SK-N-DZ (cell line): Measurements from ENCODE around the gene EBF3.

Experiments
- DNase-seq: peaks from one replicate; pipeline ENCODE4 v3.0.0-alpha.2; 2015; ENCODE audit warnings: low spot score

EBF3 gene

DNA sequence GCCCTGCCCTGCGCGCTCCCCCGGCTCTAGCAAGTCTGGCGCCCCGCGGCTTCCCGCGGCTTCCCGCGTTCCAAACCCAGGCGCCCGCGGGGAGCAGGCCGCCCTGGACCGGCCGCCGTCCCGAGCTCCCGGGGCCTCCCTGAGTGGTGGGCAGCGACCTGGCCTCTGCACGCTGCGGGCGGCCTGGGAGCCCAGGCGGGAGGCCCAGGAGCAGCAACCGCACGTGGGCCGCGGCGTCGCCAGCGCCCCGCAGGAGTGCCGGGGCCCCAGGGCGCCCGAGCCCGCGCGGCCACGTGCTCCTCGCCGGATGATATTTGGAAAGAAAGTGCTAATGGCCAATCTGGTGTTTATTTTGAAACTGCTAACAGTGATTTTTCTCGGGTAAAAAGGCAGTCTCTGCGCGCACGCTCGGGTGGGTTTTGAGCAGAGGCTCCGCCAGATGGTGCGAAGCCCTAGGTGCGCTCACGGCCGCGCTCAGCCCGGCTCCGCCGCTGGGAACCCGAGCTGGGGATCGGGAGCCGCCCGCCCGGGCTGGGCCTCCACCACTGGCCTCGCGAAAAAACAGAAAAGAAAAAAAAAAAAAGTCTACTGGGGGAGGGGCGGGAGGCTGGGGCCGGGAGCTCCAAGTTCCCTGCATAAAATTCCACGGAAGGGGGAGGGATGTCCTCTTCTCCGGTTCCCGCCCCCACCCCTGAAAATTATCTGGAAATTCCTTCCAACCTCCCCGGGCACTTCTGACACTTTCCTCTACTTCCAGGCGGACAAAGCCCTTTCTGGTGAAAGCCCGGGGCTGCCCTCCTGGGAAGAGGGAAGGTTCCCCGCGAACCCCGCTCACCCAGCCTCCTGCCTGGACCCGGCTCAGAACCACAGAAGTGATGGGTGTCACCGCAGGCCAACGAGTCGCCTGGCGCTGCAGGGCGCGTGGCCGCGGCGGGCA is 4.3 kb downstream of the EBF3 start:
- DNase-seq: no peak

DNA sequence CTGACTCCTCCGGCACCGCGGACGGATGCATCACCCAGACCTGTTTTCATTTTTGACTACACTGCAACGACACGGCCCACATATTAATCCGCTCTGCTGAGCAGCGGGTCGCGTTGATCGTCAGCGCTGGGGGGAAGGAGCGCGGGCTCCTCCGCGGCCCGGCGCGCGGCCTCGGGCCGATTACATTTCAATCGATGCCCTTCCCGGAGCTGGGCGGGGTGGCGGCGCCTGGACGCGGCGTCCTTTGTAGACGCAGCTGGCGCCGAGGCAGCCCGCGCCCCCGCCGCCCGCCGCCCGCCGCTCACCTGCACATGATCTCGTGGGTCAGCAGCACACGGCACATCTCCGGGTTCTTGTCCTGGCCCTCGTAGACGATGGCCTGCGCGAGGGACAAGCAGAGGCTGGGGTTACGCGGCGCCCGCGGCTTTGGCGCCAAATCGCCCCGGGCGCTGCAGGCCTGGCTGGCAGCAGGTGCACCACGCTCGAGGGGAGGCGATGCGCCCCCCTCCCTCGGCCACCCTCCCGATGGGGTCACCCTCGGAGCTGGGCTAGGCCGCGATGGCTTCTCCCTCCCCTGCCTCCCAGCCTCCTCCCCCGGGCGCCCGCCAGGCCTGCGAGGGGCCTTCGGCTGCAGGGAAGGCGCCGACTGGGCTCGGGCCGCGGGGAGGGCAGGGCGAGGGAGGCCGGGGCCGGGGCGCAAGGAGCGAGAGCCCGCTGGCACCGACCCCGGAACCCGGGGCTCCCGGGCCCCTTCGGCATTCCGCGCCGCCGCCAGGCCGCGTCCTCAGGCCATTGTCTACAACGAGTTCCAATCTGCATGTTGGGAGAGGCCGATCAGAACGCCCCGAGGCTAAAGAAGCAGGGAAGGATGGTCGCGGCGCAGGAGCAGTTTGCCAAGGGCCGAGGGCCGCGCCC is 5.2 kb downstream of the EBF3 start:
- DNase-seq: no peak

DNA sequence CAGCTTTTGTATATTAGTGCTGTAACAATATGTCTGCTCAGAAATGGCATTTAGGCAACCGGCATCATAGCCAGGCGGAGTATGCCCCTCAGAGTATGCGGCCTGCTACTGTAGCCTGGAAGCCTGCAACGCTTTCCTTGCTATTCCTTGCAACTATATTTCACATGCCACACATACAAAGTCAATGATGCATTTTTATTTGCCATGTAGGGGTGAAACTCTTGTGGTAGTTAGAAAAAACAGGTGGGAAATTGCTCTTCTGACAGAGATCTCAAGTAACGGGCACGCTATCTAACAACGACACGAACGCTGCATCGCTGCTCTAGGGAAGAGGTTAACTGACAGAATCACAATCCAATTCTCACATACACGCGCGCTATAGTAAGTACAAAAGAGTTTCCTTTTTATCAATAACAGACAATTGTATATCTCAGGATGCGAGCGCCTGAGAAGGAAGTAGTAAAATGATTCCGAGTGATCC is 5.9 kb downstream of the EBF3 start:
- no peak for DNase-seq

DNA sequence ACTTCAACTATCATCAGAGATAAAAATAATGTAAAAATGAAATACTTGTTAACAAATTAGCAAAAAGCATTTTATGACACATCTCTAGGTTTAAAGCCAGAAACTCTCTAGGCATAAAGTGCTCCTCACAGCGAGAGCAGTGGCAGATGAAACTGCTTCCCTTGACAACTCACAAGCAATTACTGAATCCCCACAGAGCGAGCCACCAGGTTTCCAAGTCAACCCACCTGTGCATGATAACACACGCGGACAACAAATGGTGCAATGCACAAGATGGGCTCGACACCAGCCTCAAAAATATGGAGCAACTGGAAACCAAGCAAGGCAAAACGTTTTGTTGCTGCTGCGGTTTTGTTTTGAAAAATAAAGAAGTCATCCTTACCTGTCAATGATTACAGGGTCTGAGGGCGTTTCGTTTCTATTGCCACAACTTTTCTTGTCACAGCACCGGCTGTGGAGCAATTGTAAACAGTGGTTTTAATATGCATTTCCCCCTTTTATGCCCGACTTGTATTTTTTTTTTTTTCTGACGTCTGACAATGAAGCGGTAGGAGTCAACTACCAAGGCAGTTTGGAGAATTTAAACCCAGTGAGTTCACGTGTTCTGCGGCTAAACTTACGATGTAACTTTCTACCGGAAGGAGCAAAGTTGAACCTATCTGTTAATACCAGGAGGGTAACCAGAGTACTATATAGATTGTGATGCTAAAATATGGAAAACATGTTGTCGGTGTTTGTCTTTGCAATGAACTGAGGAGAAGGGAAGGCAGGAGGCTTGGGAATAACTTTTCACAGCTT is 7.0 kb downstream of the EBF3 start:
- DNase-seq: no peak

DNA sequence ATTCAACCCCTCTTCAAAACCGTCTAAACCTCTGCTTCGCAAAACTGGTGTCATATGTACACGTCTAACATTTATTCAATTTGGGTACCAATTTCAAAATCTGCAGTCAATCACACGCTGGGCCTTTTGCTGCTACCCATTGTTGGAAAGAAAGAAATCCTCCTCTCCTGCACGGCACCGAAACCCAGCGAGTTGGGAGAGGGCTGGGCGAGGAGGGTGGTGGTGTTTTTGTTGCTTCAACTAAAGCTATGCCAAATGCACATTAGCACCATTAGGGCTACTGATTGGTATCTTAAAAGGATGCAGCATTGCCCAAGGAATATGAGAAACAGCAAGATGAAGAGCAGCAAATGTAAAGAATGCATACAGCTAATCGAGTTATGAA is 7.8 kb downstream of the EBF3 start:
- DNase-seq: no peak

DNA sequence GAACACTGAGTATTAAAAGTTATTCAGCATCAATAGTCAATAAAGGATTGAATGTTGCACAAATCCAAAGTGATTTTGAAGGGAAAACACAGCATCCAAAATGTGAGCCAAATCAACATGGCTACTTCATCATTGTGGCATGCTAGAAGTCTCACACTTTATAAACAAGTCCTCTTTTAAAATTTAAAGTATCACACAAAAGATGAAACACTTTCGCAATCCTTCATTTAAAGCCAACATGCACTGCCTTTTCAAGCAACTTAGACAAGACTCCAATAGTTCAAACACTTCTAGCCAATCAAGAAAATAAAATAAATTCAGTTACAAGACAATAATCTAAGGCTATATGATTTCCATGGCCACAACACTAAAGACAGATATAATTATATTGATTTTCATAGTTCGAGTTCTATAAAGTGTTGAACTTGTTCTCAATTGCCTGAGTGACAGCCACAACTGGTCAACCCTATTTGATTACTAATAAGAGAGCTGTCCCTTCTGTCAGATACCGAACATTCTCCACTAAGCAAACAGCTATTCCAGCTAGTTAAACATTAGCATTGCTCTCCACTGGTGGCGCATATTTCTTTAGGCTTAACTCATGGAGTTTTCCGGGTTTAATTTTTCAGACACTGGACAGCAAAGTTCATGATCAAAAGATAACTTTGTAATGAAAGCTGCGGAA is 8.3 kb downstream of the EBF3 start:
- no peak for DNase-seq

DNA sequence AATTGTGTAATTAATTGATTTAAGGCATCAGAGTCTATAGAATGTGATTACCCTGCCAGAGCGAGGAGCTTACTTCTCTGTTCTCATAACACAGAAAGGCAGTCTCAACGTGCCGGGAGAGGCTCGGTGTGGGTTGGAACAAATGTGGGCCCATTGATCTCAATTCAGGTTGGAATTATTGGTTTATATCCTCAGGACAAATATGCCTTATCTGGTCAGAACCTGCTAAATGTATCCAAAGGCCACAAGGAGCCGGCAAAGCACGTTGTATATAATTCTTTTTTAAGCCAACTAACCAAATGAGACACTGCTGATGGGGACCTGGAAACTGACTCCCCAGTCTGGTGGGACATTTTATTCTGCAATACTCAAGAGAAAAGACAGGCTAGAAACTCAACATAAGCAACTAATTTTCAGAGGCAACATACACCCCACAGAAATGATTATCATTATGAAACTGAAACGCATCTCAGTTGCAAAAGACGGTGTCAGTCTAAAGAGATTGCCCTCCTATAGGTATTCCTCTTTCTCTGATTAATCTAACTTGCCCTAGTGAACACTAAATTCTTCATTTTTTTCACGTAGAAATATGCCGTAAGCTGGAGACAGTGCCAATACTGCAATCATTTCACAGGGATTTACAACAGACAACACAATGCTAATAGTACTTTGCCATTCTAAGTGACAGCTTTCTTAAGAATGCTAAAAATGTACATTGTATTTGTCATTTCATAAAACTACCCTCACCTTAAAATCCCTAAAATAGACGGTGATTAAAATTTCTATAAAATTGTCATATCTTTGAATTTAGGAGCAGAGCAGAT is 9.4 kb downstream of the EBF3 start:
- DNase-seq: no peak

DNA sequence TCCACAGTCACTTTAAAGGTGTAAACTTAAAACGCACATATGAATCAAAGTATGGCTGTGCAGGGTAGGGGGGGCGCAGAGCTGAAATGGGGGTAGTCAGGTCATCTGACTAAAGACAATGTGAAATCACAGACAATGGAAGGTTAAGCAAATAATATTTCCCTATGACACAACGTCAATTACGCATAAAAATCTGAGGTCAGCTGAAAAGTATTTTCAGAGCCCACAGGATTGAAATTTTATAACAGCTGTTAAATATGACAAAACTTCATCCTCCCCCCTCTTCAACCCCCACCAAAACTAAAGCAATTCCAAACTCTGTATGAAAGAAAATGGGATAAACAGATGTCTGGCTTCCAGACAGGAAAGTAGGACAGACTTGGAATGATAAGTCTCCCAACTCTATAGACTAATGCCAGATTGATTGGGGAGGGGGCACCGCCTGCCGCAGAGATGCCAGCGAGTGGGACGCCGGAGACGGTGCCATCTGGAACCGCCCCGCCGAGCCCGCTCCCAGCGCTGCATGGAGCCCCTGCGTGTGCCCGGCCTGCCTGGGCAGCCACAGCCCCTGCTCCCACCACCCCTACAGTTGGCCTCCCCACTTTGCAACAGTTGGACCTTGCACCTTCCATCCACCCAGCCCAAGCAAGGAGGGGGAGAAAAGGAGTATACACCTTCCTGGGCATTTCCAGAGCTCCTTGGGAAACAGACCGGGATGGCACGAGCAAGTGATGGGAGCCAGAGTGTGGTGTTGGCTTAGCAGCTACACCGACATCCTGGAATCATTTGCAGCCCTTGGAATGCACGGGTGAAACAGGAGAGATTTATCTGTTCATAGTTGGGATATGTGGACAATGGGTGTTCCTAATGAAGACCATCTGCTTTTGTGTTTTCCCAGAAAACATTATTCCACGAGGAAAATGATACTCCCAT is 10.7 kb downstream of the EBF3 start:
- no peak for DNase-seq

DNA sequence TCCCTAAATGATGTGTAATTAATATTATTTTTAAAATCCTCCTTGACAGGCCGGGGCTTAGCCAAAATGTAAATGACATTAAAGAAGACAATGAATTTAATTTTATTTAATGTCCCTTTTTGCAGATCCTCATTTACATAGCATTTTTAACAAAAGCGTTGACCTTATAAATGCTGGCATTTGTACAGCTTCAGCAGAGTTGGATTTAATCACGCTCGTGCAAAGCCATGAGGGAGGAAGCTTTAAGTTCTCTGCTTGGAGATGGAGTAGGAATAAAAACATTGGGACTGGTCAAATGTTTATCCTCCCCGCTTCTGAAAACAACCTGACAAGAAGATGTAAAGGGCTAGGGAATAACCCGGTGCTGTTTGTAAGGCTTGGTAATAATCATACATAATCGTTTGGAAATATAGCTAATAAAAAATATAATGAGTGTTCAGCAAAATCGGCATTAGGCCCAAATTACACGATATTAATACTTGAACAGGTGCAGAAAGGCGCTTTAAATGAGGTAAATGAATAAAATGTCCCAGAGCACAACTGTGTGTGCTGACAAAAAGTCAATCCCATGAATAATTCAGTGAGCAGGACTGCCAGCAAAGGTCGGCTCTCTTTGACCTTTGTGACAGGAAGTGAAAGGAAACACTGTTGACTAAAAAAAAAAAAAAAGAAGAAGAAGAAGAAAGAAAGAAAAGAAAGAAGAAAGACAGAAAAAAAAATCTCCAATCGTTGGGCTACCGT is 11.5 kb downstream of the EBF3 start:
- no peak for DNase-seq

DNA sequence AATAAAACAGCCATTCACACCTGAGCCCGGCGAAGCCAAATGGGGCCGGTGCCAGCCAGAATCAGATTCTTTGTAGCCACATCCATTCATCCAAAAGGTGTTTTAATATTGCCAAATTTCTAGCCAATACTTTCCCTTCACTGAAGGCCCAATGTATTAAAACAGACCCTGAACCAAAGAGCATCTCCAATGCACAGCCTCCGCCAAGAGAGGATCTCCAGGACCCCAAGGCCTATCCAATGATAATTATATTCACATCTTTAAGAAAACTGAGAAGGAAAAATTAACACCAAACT is 12.2 kb downstream of the EBF3 start:
- DNase-seq: no peak

DNA sequence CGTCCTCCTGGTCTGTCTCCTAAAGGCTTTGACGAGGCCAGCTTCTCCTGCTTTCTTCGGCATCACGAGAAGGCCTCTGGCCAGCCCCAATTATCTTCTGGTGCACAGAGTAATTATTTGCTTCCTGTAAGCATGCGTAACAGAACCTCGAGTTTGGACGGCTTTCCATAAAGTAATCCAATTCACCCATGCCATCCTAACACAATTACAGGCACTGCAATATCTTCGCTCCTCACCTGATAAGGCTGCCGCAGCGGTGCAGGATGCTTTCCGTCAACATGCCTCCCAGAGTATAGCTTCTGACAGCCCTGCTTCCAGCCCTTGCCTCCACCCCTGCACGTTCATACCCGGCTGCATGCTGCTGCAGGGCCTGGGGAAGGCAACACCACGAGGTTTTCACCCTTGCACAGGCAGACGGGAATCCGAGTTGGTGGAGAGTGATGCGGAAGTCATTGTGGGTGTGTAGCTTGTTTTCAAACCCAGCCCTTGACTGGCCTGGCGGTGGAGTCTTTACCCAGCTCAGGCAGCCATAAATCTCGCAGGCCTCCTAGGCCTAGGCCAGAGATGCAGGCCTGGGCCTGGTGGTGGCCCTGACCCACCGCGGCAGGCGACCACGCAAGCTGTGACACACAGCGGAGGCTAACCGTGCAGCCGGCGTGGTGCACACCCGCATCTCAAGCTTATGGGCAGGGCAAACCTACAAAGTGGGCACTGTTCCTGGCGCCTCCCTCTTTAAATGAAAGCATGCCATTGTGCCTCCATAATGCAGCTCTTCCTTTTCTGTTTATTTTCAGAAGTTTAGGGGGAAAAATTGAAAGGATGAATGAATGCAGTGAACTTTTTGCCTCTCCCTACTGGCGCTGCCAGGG is 12.7 kb downstream of the EBF3 start:
- peak; percentile 99 for DNase-seq

DNA sequence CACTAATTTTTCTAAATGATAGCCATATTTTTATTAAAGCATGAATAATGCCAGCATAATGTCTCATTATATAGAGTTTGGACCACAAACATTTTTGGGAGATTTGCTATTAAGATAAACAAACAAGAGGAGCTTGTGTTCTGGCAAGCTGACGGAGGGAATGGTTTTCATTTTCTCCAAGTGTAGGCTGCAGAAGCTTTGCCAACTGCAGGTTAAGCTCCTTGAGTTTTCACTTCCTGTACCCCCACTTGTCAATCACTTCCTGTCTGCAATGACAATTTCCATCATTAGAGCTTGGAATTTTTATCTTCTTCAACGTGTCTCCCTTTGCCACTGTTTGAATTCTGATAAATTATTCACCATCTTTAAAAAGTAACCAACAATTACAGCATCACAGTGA is 13.4 kb downstream of the EBF3 start:
- no peak for DNase-seq

DNA sequence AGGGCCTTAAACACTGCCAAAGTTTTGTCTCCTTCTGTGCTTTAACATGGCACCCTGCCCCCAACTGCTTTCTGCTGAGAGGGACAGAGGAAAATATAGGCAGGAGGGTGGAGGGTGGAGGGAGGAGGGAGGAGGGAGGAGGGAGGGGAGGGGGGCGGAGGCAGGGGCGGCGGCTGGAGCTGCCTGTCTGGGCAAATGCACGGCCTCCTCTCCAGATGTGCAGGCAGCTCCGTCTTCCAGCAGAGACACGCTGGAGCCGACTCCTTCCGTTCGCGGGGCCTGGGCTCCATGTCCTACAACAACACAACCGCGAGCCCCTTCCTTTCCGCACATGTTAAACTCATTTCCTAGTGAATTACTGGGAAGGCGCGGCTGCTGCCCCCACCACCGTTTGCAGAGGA is 14.2 kb downstream of the EBF3 start:
- peak; percentile 84 for DNase-seq

DNA sequence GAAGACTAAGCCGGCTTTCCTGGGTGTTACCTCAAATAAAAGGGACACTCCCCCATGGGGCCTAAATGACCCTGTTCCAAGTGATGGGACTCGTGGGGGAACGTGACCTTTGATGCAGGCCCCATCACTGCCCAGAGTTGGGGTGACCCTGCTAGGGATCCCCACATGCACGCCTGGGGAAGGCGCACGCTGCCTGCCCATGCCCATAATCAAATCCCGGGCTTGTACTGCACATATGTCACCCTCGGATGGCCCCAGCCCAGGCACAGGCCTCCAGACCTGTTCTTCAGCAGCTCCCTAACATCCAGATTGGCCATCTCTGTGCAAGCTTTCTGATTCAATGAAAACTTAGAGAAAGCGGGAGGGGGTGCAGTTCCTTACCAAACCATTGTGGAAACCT is 14.7 kb downstream of the EBF3 start:
- DNase-seq: no peak

DNA sequence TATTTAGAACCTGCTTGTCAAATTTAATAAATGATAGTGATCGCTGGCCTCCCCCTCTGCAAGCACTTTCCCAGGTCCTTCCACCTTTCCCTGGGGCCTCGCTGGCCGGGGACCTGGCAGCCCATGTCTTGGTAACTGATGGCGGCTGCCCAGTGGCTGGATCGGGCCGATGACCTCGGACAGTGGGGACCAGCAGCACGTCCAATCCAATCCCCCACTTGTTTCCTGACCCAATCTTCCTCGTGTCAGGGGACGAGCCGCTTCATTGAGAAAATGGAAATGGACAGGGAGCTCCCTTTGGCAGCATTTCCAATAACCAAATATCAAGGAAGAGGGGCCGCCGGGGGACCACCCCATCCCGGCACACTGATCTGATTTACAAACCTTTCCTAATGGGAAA is 17.2 kb downstream of the EBF3 start:
- DNase-seq: no peak

DNA sequence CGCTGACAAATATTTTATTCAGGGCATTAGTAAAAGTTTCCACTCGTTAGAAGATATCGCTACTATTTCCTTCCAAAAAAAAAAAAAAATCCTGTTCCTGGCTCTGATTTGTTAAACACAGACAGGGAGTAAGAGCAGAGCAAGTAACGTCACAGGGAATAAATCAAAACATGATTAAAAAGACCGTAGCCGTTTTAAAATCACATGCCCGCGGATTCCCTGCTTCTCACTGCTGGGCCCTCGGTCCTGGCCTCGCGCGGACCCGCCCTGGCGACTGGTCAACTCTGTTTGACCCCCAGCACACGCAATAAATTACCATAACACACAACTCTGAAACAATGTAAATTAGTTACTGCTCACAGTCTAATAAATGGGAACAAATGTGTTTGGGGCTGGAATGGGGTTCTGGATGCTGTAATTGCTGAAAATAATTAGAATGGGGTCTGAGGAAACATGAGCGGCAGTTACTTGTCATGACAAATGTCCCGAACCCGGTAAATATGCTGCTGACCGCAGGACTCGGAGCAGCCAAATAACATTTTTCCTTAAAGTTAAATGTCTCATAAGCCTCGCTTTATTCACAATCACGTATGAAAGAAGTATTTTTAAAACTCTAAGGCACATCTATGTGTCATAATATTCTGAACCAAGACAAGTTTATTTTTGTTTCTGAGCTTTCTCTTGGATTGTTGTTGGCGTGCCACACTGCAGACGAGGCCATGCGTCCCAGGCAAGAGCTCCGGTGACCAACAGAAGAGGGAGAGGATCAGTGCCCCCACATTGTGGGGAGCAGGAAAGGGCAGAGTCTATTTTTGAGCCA is 17.9 kb downstream of the EBF3 start:
- no peak for DNase-seq

DNA sequence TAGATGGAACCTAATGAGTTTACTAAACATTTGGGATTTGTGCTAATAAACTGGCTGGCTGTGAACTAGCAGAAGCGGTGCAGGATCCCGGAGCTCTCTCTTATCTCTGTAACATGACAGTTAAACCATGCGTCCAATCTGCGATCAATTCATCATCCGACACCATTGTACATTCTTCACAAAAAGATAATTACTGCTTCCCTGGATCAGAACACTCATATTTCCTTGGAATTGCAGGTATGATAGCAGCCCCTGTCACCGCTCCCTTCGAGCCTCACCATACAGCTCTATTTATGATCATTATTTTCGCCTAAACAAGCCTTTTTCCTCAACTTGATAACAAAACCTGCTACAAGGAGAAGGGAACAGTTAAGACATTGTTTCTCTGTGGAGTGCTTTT is 18.5 kb downstream of the EBF3 start:
- DNase-seq: no peak
